SU-DHL-6 (cell line): Measurements from ENCODE around the gene MGMT.

Experiments
- H2AFZ ChIP-seq: fragments of 200-600 bp; sonication (generic); 2 replicates; pipeline ENCODE4 v1.6.1; 2014; ENCODE audit warnings: low read depth, mild to moderate bottlenecking, moderate library complexity, mixed read lengths, antibody characterized with exemption, low read length; ENCODE audit not compliant: severe bottlenecking
- H3F3A ChIP-seq: fragments of 200-600 bp; shearing (Covaris generic); 2 replicates; pipeline ENCODE4 v1.6.0; 2016; ENCODE audit warnings: antibody characterized with exemption, mild to moderate bottlenecking; ENCODE audit not compliant: insufficient read depth
- H3K27ac ChIP-seq: fragments of 200-600 bp; sonication (generic); 2 replicates; pipeline ENCODE4 v1.5.1; 2016; ENCODE audit warnings: low read depth, mild to moderate bottlenecking, low read length, moderate library complexity, mixed read lengths
- H3K27me3 ChIP-seq: fragments of 200-600 bp; sonication (generic), shearing (Covaris generic); 2 replicates; pipeline ENCODE4 v1.6.0; 2014; ENCODE audit warnings: mild to moderate bottlenecking, low read length
- H3K36me3 ChIP-seq: fragments of 200-600 bp; sonication (generic); 2 replicates; pipeline ENCODE4 v1.6.1; 2014; ENCODE audit warnings: mild to moderate bottlenecking, low read length, mixed read lengths
- H3K4me2 ChIP-seq: fragments of 300-600, 200-600 bp; shearing (Covaris generic), sonication (generic); 2 replicates; pipeline ENCODE4 v1.6.0; 2014; ENCODE audit warnings: low read length, low read depth, mild to moderate bottlenecking; ENCODE audit not compliant: poor library complexity, severe bottlenecking
- H3K4me3 ChIP-seq: fragments of 200-600 bp; sonication (generic); 2 replicates; pipeline ENCODE4 v1.5.1; 2014; ENCODE audit warnings: antibody characterized with exemption, low read length, mild to moderate bottlenecking, mixed read lengths; ENCODE audit not compliant: insufficient read depth, poor library complexity, severe bottlenecking
- H3K79me2 ChIP-seq: fragments of 200-600 bp; sonication (generic); 2 replicates; pipeline ENCODE4 v1.6.1; 2014; ENCODE audit warnings: mild to moderate bottlenecking, low read length, moderate library complexity; ENCODE audit not compliant: insufficient read depth
- H3K9ac ChIP-seq: fragments of 200-600 bp; sonication (generic); 2 replicates; pipeline ENCODE4 v1.7.0; 2014; ENCODE audit warnings: mild to moderate bottlenecking, low read length
- H3K9me2 ChIP-seq: fragments of 200-600 bp; sonication (generic); replicated peaks from 2 replicates; pipeline ENCODE4 v1.6.1; 2014; ENCODE audit warnings: low read length; ENCODE audit not compliant: insufficient read depth
- H3K9me3 ChIP-seq: fragments of 200-600 bp; sonication (generic); 2 replicates; pipeline ENCODE4 v1.6.1; 2014; ENCODE audit warnings: low read length, mixed read lengths; ENCODE audit not compliant: insufficient read depth
- H4K20me1 ChIP-seq: fragments of 200-600 bp; sonication (generic); 2 replicates; pipeline ENCODE4 v1.6.1; 2014; ENCODE audit warnings: low read depth, mild to moderate bottlenecking, antibody characterized with exemption, low read length, moderate library complexity, mixed read lengths
- CTCF ChIP-seq: fragments of 200-600 bp; sonication (generic); IDR thresholded peaks from one replicate; pipeline ENCODE4 v1.5.1; 2017; ENCODE audit warnings: antibody characterized with exemption, mild to moderate bottlenecking, low read length, moderate library complexity; ENCODE audit not compliant: insufficient read depth, poor library complexity, severe bottlenecking
- EZH2phosphoT487 ChIP-seq: fragments of 200-600 bp; sonication (generic), shearing (Covaris generic); conservative IDR thresholded peaks from 2 replicates; pipeline ENCODE4 v1.6.1; 2018; ENCODE audit warnings: mild to moderate bottlenecking, antibody characterized with exemption, low read length, moderate library complexity, mixed read lengths

MGMT gene

GRCh38 chr10:129622736-129623135 is 155.7 kb downstream of the MGMT start:
- Histone ChIP-seq H3K9ac (no peak overlapping the region), H3F3A (no peaks in the 10 kb centered on the region), H2AFZ (no peak overlapping the region), H4K20me1 (no peaks in the 10 kb centered on the region), H3K27me3 (no peaks in the 10 kb centered on the region), H3K4me2 (no peak overlapping the region), H3K36me3 (no peaks in the 10 kb centered on the region), H3K9me2 (no peaks in the 10 kb centered on the region), H3K79me2 (no peaks in the 10 kb centered on the region), H3K27ac (no peak overlapping the region), H3K4me3 (no peak overlapping the region), H3K9me3 (no peaks in the 10 kb centered on the region)
- TF ChIP-seq CTCF (no peak), EZH2phosphoT487 (no peak)

GRCh38 chr10:129624526-129624925 is 157.5 kb downstream of the MGMT start:
- Histone ChIP-seq H3K27ac (no peak overlapping the region), H3K9me3 (no peaks in the 10 kb centered on the region), H3K9ac (no peak overlapping the region), H3F3A (no peaks in the 10 kb centered on the region), H3K9me2 (no peaks in the 10 kb centered on the region), H3K4me2 (no peak overlapping the region), H2AFZ (no peak overlapping the region), H3K79me2 (no peaks in the 10 kb centered on the region), H3K27me3 (no peaks in the 10 kb centered on the region), H3K36me3 (no peaks in the 10 kb centered on the region), H3K4me3 (no peak overlapping the region), H4K20me1 (no peaks in the 10 kb centered on the region)
- TF ChIP-seq EZH2phosphoT487, result no peak
- no peak for TF ChIP-seq CTCF

- Histone ChIP-seq H3K79me2 (no peaks in the 10 kb centered on the region), H4K20me1 (no peaks in the 10 kb centered on the region), H3K27ac (no peak overlapping the region), H3K9me3 (no peaks in the 10 kb centered on the region), H3K36me3 (no peaks in the 10 kb centered on the region), H3K9ac (no peak overlapping the region), H3K27me3 (no peaks in the 10 kb centered on the region), H3K4me3 (no peak overlapping the region), H3F3A (no peaks in the 10 kb centered on the region), H3K4me2 (no peak overlapping the region), H2AFZ (no peak overlapping the region), H3K9me2 (no peaks in the 10 kb centered on the region)
- no peak for TF ChIP-seq EZH2phosphoT487
Measured at GRCh38 chr10:129626309-129626708, 159.3 kb downstream of the MGMT start.

- H4K20me1 ChIP-seq, result no peaks in the 10 kb centered on the region
- no peak for TF ChIP-seq CTCF
- TF ChIP-seq EZH2phosphoT487, result no peak
- no peaks in the 10 kb centered on the region for H3K36me3 ChIP-seq
- no peak overlapping the region for H2AFZ ChIP-seq
- no peaks in the 10 kb centered on the region for H3K9me3 ChIP-seq
- no peaks in the 10 kb centered on the region for H3F3A ChIP-seq
- no peak overlapping the region for H3K9ac ChIP-seq
- no peaks in the 10 kb centered on the region for H3K27me3 ChIP-seq
- H3K9me2 ChIP-seq, result no peaks in the 10 kb centered on the region
- H3K4me2 ChIP-seq, result no peak overlapping the region
- H3K79me2 ChIP-seq, result no peaks in the 10 kb centered on the region
- no peak overlapping the region for H3K4me3 ChIP-seq
- no peak overlapping the region for H3K27ac ChIP-seq
Measured at GRCh38 chr10:129626796-129627435, 159.9 kb downstream of the MGMT start.
